Endothelial cell of umbilical vein (primary cell): Measurements from ENCODE around the gene TYR. TPM values are rescaled to one million over a fixed set of nuclear protein-coding genes. Genes with fewer than 3 reads are reported as not detected.
"Not testable (repeated sequence)": the region's sequence is repeated elsewhere in the genome, so short reads cannot be mapped to it uniquely, and the experiment has no call there.

Experiments used
- BruUV-seq: library from RNA; stranded (reverse); fragments of 400-500 nt; replicated peaks from 2 replicates; lab custom pipeline; 2021; lab: Mats Ljungman, UMichigan
- CTCF ChIA-PET: fragments of 300-600, 350-600 bp; sonication (Branson Sonifier 250); formaldehyde crosslinking; loops from one replicate; lab custom pipeline; 2021; ENCODE audit warnings: antibody characterized with exemption, inconsistent platforms; lab: Charles Lee
- POLR2A ChIA-PET: fragments of 300-600, 350-600 bp; sonication (Branson Sonifier 250); formaldehyde crosslinking; loops from one replicate; lab custom pipeline; 2021; ENCODE audit warnings: antibody characterized with exemption, inconsistent platforms; lab: Charles Lee
- DNase-seq: peaks from one replicate; pipeline ENCODE4 v3.0.0-alpha.2; 2011; ENCODE audit warnings: low read depth, low spot score
- FAIRE-seq: peaks from 2 replicates; lab custom pipeline; 2011; peaks lifted over from hg19 to GRCh38; lab: Jason Lieb, UNC
- H2AFZ ChIP-seq: 2 replicates; pipeline ENCODE4 v1.6.0; 2012; ENCODE audit warnings: low read depth, low read length, control low read depth, inconsistent platforms
- H3K27ac ChIP-seq: 2 replicates; pipeline ENCODE4 v1.5.1; 2011; ENCODE audit warnings: low read depth, mild to moderate bottlenecking, control low read depth, low read length, moderate library complexity; ENCODE audit not compliant: insufficient read depth
- H3K27me3 ChIP-seq, 2 experiments: 2 replicates each; pipeline versions ENCODE4 v1.6.0 to v1.6.1; 2011; ENCODE audit warnings: low read length in 2 of 2, mixed read lengths in 1 of 2; ENCODE audit not compliant: control insufficient read depth in 2 of 2, insufficient read depth in 2 of 2
- H3K36me3 ChIP-seq, 2 experiments: 2 replicates in 1 of 2; 3 replicates in 1 of 2; pipeline ENCODE4 v1.5.1; 2011; ENCODE audit warnings: low read length in 2 of 2, mild to moderate bottlenecking in 1 of 2, moderate library complexity in 1 of 2; ENCODE audit not compliant: control insufficient read depth in 2 of 2, insufficient read depth in 2 of 2; ENCODE audit errors: extremely low read depth in 1 of 2
- H3K4me1 ChIP-seq: 3 replicates; pipeline ENCODE4 v1.5.1; 2011; ENCODE audit warnings: mild to moderate bottlenecking, low read length; ENCODE audit not compliant: control insufficient read depth, insufficient read depth; ENCODE audit errors: extremely low read depth
- H3K4me2 ChIP-seq: 2 replicates; pipeline ENCODE4 v1.6.1; 2011; ENCODE audit warnings: low read length, control low read depth, mixed read lengths; ENCODE audit not compliant: insufficient read depth
- H3K4me3 ChIP-seq, 3 experiments: fragments of 200-600 bp in 1 of 3; sonication (generic), shearing (Covaris generic) in 1 of 3; replicated peaks in 1 of 3; 2 replicates each; pipeline ENCODE4 v1.5.1; 2011 to 2016; ENCODE audit warnings: control low read depth in 3 of 3, low read length in 3 of 3, mild to moderate bottlenecking in 2 of 3, inconsistent platforms in 1 of 3, low read depth in 1 of 3, moderate library complexity in 1 of 3; ENCODE audit not compliant: insufficient read depth in 1 of 3
- H3K79me2 ChIP-seq: 2 replicates; pipeline ENCODE4 v1.6.0; 2012; ENCODE audit warnings: low read length, inconsistent platforms; ENCODE audit not compliant: control insufficient read depth, insufficient read depth
- H3K9ac ChIP-seq: replicated peaks from 2 replicates; pipeline ENCODE3; 2011; ENCODE audit warnings: low read length, control low read depth; ENCODE audit not compliant: insufficient read depth; ENCODE audit errors: extremely low read depth
- H3K9me1 ChIP-seq: replicated peaks from 3 replicates; pipeline ENCODE4 v1.6.0; 2011; ENCODE audit warnings: mild to moderate bottlenecking, low read length; ENCODE audit not compliant: control insufficient read depth, insufficient read depth; ENCODE audit errors: extremely low read depth
- H3K9me3 ChIP-seq: replicated peaks from 2 replicates; pipeline ENCODE4 v1.5.1; 2012; ENCODE audit warnings: low read length, inconsistent platforms; ENCODE audit not compliant: control insufficient read depth, insufficient read depth
- H4K20me1 ChIP-seq: replicated peaks from 2 replicates; pipeline ENCODE3; 2011; ENCODE audit warnings: mild to moderate bottlenecking, low read length; ENCODE audit not compliant: control insufficient read depth, insufficient read depth; ENCODE audit errors: extremely low read depth
- EZH2 ChIP-seq: IDR thresholded peaks from 2 replicates; pipeline ENCODE4 v1.6.1; 2012; ENCODE audit warnings: borderline replicate concordance, low read depth, mild to moderate bottlenecking, moderate library complexity, low read length, inconsistent platforms; ENCODE audit not compliant: severe bottlenecking
- dilution Hi-C: fragments of 300-500 bp; cut with MboI; formaldehyde crosslinking; loops from one replicate; pipeline ENCODE4 v1.15.0; 2019; ENCODE audit warnings: low sequenced_read_pairs; ENCODE audit not compliant: extremely low pct_ligation_motif_present
- intact Hi-C: fragments of 100-400 bp; cut with micrococcal nuclease; formaldehyde crosslinking; loops from one replicate; pipeline ENCODE4 v1.10.0; 2022
- polyA plus RNA-seq, 4 experiments: library from polyadenylated mRNA; depleted of rRNA in 3 of 4; stranded (reverse) in 3 of 4; unstranded in 1 of 4; fragments of >200 nt; gene quantifications; 2 replicates each; pipeline versions ENCODE4 v1.2.1 to v1.2.3, GENCODE V29; 2011 to 2012; ENCODE audit warnings: missing spikeins in 1 of 4
- total RNA-seq: library from RNA; stranded (reverse); gene quantifications from 2 replicates; pipeline ENCODE4 v1.2.3, GENCODE V29; 2021
- TF ChIP-seq, protein P1 (sequence below): IDR thresholded peaks from 2 replicates; pipeline ENCODE4 v1.6.1; 2011; ENCODE audit not compliant: insufficient read depth, insufficient read length

Gene TYR
- total and polyA plus RNA-seq, 2 donors (not counting 3 experiments of a cell fraction or from before 2014, with no cell fraction given) = not detected

DNA sequence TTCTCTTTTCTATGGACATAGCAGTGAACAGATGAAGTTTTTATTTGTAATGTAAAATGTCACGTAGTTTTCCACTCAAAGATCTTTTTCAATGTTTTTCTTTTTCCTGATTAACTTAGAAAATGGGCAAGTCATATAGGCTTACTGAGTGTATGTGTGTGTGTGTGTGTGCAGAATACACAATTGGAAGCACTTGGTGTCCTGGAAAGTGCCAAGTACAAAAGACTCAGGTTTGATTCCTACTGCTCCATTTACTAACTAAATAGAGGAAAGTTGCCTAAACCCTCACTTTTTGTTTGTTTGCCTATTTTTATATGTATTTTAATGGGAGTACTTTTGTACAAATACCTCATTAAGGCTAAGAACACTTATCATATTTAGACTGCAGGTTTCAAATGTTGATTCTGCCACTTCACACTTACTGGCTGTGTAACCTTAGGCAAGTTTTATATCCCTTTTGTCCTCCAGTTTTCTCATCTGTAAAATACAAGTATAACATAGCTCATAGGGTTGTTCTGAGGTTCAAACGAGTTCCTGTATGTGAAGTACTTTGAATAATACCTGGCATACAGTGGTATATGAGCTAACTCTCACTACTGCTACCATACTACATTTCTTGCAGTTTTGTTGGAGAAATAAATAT is 90.1 kb downstream of the TYR start:
- Histone ChIP-seq H3K27ac (no peak overlapping the region), H3K4me2 (no peak overlapping the region), H2AFZ (no peak overlapping the region), H3K27me3 (no peaks in the 10 kb centered on the region), H3K4me1 (no peaks in the 10 kb centered on the region), H3K79me2 (no peaks in the 10 kb centered on the region), H3K9me3 (no peaks in the 10 kb centered on the region), H3K4me3 (no peak overlapping the region), H3K9me1 (no peaks in the 10 kb centered on the region), H4K20me1 (no peaks in the 10 kb centered on the region), H3K36me3 (no peaks in the 10 kb centered on the region), H3K9ac (no peak overlapping the region)
- TF ChIP-seq EZH2 = no peak
- TF ChIP-seq, protein P1, sequence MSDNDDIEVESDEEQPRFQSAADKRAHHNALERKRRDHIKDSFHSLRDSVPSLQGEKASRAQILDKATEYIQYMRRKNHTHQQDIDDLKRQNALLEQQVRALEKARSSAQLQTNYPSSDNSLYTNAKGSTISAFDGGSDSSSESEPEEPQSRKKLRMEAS = no peak
- DNase-seq (no peak), FAIRE-seq (no peak)
- intact Hi-C loops (no loop called here), dilution Hi-C loops (no loop called here)
- BruUV-seq = no TSS peak
- CTCF ChIA-PET = no interaction called here
- POLR2A ChIA-PET = no interaction called here

DNA sequence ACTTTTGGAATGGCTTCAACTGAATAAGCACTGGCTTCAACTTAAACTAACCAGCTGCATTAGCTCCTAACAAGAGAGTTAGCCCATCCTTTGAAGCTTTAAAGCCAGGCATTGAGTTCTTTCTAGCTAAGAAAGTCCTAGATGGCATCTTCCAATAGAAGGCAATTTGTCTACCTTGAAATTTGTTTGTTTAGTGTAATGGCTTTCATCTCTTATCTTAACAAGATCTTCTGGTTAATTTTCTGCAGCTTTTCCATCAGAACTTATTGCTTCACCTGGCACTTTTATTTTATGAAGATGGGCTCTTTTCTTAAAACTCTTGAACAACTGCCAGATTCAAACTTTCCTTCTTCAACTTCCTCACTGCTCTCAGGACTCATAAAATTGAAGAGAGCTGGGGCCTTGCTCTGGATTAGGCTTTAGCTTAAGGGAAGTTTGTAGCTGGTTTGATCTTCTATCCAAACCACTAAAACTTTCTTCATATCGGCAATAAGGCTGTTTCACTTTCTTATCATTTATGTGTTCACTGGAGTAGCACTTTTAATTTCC is 94.9 kb downstream of the TYR start:
- H3K9me1 ChIP-seq, H3K9me3 ChIP-seq, CTCF ChIA-PET, H3K4me1 ChIP-seq, FAIRE-seq, DNase-seq, H3K79me2 ChIP-seq, H2AFZ ChIP-seq, POLR2A ChIA-PET, H3K27me3 ChIP-seq, H3K4me2 ChIP-seq, H3K4me3 ChIP-seq, H3K27ac ChIP-seq, H3K9ac ChIP-seq, BruUV-seq, H4K20me1 ChIP-seq, dilution Hi-C loops, H3K36me3 ChIP-seq, intact Hi-C loops: not testable (repeated sequence)

DNA sequence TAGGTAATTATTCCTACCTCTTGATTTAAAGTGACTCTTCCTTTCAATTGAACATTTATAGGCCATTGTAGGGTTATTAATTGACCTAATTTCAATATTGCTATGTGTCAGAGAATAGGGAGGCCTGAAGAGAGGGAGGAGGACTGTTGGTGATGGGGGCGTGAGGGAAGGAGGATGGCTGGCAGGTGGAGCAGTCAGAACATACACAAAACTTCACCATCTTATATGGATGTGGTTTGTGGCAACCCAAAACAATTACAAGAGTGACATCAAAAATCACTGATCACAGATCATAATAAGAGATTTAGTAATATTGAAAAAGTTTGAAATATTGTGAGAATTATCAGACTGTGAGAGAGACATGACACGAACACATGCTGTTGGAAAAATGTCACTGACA is 95.5 kb downstream of the TYR start:
- H3K4me1 ChIP-seq, H3K27ac ChIP-seq, H3K4me3 ChIP-seq, POLR2A ChIA-PET, H3K27me3 ChIP-seq, CTCF ChIA-PET, H3K79me2 ChIP-seq, H3K4me2 ChIP-seq, H3K9me1 ChIP-seq, dilution Hi-C loops, BruUV-seq, FAIRE-seq, H3K36me3 ChIP-seq, DNase-seq, intact Hi-C loops, H3K9ac ChIP-seq, H3K9me3 ChIP-seq, H4K20me1 ChIP-seq, H2AFZ ChIP-seq: not testable (repeated sequence)
